EL (cell line): ENCODE results near the gene FRMD1.
"Not testable (repeated sequence)": the region's sequence is repeated elsewhere in the genome, so short reads cannot be mapped to it uniquely, and the experiment has no call there.

Source experiments
- DNase-seq: peaks from one replicate; pipeline ENCODE4 v3.0.0-alpha.2; 2016

Gene FRMD1

DNA sequence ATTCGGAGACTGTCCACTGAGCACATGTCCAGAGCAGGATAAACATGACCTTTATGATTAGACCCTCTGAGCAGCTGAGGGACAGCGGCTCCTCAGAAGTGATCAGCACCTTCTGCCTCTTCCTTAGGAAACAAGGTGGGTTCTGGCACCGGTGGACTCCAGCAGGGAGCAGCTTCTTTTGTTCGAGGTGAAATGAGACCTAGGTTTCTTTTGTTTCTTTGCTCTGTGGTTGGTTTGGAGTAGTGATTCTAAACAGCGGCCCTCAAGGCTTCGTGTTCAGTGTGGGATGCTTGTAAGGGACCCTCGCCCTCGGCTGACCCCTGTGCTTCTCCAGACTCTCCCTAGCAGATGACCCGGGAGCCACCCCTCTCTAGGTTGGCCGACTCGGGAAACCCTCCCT, 14.6 kb upstream of the FRMD1 start:
- no peak for DNase-seq

DNA sequence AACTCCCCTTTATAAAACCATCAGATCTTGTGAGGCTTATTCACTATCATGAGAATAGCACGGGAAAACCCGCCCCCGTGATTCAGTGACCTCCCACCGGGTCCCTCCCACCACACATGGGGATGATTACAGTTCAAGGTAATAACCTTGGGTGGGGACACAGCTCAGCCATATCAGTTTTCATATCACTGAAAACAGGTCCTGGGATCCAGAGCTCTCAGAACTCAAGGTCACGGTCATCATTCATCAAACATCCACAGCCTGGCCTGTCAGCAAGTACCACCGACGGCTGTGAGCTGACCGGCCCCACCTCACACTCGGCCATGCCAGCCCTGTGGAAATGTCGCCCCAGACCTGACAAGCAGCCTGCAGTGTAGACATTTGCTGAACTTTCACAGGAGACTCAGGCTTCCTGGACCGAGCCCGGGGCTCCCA, 14.1 kb upstream of the FRMD1 start:
- DNase-seq, result no peak

DNA sequence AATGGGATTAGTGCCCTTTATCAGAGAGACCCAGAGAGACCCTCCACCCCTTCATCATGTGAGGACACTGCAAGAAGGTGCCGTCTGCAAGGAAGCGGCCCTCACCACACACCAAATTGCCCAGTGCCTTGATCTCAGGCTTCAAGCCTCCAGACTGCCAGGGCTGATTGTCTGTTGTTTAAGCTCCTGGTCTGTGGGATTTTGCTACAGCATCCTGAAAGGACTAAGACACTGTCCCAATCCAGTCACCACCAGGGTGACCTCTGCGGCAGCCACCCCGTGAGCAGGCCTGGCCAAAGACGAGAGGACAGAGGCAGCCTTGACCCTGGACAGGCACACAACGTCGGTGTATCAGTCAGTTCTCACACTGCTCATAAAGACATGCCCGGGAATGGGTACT, 13.5 kb upstream of the FRMD1 start:
- DNase-seq, result no peak

DNA sequence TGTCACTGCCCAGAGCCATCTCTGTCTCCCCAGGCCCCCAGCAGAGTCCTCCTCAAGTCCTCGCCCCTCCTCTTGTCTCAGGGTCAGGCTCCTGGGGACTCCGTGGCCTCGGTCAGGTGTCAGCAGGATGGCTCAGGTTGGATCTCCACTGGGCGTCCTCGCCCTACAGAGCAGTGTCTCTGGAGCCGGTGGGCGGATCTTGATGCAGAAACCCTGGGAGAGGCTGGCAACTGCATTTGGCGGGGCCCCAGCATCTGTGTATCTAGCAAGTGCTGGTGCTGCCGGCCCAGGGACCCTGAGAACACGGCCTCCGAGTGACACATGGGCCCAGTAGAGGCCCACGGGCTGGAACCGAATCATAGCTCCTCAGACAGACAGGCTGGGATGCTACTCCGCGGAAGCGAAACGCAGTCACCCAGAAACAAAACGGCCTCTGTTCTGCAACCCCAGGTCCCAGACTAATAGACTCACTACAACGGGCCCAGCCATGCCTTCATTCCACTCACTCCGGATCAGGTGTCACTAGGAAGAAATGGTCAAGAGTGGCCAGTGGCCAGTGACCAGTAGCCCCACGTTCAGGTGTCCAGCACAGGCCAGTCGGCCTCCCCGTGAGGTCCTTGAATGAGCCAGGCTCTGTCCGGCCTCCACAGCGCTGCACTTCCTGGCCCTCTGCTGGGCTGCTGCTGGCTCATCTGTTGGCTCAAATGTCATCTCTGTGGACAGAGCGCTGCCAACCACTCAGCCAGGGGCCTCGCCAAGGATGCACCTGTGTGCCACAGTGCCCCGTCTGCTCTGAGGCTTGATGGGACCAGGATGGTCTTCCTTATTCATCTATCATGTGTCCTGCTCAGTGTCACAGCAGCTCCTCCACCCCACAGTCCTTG, 12.6 kb upstream of the FRMD1 start:
- no peak for DNase-seq

DNA sequence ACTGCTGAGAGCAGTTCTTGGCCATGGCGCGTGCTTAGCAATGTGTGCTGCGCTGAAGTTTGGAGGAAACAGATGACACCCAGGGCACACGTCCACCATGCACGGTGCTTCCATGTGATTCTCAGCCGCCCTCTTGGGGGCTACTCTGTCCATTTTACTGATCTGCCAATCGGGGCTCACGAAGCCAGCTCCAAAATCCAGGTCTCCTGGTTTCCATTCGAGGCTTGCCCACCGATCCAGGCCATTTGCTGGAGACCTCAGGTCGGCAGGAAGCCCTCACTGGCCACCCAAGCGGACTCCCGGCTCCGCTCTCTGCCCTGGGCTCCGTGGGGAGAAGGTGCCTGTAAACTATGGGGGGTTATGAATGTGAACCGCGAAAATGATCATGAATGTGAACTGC, 11.7 kb upstream of the FRMD1 start:
- DNase-seq, result no peak

DNA sequence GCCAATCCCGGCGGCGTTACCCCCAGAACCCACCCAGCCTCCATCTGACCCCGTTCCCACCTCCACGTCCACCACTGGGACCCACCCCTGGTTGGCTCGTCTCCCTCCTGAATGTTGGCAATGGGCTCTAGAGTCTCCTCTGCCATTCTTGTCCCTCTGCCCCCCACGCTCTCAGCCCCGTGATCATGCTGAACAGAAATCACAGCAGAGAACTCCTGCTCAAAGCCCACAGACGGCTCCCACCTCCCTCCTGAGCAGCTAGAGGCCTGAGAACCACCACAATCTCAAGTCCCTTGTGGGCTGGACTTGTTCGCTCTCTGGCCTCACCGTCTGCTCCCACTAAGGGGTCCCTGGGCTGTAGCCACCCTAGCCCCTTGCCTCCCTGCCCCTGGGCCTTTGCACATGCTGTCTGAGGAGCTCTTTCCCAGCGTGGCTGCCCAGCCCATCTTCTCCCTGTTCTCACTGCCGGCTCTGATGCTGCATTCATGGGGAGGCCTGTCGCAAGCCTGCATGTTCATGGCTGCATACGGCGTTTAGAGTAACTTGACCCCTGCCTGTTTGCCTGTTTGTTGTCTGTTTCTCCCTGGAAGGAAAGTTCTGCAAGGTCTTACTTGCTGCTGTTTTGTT, 11.2 kb upstream of the FRMD1 start:
- no peak for DNase-seq

DNA sequence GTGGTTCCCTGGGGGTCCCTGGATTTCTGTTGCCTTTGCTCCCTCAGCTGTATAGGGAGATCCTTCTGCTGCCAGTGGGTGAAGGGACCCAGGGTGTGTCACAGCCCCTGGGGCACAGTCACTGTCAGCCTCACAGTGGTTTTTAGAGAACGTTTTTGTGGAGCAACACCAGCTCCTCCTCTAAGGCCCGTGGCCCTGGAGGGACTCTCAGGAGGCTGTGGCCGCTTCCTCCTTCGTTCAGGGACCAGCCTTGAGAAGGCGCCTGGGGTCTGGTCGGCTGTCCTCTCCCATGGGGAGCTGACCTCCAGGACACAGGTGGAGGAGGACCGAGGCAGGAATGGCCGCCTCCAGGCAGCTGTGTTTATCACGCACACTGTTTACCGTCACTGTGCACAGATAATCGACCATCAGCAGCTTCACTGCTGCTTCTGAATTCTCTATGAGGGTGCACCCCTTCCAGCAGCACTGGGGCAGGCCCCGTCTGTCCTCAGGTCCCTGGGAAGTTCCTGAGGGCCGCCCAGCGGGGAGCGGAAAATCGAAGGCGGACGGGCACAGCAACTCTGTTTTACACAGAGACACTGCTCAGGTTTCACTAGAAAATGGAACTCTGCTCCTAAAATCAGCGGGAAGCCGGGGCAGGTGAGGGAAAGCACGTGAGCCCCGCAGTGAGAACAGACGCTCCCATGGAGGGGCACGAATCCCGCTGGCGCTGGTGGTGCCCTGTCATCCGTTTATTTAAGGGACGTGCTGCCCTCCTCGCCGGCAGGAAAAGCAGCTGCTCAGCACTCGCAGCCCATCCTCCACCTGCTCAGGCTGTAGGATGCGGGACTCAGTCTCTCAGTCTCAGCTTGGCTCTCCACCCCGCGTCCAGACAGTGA, 10.4 kb upstream of the FRMD1 start:
- DNase-seq, result no peak

DNA sequence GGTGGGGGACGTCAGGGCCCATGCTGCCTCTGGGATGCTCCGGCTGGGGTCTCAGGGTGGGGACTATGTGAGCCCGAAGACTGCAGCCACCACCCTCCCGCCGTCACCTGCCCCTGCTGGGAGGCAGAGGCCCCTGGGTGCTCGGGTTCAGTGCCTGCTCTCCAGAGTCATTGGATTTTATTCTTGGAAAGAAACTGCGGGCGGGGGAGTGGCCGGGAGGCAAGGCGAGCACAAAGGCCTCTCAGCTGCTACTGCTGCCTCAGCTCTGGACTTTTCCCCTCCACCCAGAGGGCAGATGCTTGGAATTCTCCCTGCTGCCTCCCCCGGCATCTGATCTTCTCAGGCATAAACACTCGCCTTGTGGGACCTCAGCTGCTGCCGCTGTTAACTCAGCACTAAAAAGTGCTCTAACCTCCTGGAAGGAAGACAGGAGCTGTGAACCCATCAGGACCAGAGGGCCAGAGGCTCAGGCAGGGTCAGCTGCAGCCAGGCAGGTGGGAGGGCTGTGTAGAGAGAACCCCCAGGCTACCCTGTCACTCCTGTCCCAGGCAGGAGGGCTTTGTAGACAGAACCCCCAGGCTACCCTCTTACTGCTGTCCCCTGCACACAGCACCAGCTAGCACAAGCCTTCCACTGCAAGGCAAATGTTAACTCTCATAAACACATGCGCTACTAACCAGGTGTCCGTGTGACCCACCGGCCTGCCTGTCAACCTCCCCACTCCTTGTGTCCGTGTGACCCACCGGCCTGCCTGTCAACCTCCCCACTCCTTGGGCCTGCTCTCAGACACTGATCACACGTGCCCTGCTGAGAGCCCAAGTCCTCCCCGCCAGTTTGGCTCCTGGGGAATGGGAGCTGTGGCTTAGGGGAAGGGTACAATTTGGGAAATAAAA, 9.4 kb upstream of the FRMD1 start:
- peak; percentile 37 for DNase-seq

DNA sequence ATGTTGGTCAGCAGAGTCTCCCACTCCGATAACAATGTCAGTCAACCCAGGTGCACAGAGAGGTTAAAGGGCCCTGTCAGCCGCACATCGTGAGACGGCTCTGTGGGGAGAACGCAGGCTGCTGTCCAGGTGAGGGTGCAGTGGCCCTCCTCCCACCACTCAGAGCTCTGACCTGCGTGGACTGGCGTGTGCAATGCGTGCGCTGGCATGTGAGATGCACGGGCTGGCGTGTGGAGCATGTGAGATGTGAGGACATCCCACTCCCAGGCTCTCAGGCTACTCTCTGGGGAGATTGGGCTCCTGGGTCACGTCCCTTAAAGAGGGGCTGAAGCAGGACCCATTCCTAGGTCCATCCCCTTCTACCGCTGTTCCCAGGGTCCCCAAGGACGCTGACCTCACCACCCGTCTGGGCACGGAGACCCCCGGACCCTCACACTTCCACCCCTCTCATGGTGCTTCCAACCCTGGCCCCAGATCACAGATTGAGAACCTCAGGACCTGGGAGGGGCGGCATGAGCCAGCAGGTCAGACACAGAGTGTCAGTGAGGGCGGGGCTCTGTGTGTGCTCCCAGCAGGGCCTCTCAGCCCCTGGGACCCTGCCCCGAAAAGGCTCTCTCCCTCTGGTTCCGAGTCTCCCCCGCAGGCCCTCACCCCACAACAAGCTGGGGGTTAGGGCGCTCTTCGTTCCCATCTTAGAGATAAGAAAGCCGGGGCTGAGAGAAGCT, 8.6 kb upstream of the FRMD1 start:
- DNase-seq, result no peak

DNA sequence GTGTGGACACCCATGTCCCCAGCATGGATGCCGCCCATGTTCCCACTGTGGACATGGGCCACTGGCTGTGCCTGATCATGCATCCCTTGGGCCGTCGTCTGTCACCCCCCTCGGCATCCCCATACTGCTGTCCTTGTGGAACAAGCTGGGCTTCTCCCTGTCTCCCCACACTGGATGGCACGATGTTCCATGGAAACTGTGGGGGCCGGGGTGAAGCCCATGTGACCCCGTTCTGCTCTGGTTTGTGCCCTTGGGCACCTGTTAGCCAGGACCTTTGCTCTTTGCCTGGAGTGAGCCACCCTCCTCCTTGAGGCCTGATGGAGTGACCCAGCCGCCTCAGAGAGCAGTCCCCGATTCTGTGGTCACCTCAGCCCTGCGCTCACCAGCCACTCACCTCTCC, 7.6 kb upstream of the FRMD1 start:
- DNase-seq, result no peak

DNA sequence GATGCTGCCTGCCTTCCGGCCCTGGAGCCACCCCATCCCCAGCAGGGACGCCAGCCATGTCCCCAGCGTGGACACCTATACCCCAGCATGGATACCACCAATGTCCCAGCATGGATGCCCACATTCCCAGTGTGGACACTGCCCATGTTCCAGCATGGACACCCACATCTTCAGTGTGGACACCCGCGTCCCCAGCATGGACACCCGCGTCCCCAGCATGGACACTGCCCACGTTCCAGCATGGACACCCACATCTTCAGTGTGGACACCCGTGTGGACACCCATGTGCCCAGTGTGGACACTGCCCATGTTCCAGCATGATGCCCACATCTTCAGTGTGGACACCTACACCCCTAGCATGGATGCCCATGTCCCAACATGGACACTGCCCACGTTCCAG, 7.1 kb upstream of the FRMD1 start:
- no peak for DNase-seq

DNA sequence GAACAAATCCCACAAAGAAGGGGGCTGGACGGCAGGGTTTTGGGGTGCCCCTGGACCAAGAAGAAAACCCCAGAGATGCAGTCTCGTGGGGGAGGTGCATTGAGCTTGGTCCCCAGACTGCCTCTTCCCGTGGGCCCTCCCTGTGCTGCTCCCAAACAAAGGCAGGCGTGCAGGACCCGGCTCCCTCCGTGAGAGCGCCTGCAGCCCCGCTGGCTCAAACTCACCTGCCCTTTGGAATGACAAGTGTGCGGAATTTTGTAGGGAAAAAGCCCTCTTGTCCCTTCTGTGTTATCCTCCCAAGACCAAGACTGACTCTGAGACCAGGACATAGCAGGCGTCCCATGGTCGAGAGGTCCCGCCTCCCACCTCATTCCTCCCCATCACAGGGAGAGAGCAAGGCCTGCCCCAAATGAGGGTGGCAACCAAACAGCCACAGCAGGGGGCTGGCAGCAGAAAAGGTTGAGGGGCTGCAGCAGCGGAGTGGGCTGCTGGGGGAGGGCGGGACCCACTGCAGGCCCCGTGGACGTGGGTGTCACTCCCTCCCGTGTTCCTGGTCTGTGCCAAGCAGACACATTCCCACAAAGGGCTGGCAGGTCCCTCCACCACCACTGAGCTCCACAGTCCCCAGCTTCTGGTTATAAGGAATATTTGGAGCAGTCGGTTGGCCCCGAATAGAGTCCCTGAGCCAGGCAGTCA, 5.6 kb upstream of the FRMD1 start:
- DNase-seq, result no peak

DNA sequence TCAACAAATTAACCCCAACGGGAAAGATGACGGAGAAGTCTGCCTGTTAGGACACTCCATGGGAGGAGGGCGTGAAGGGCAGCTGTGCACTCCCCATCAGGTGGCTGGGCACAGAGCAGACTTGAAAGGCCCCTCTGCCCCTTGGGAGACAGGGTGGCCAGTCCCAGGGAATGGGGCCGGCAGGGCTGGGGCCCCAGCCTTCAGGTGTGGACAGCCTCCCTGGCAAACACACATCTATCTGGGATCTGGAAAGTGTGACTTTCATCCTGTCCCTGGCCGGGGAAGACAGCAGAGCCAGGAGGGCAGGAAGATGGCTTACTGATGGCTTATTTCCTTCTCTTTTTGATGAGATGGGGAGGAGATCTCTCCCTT, 4.5 kb upstream of the FRMD1 start:
- no peak for DNase-seq

DNA sequence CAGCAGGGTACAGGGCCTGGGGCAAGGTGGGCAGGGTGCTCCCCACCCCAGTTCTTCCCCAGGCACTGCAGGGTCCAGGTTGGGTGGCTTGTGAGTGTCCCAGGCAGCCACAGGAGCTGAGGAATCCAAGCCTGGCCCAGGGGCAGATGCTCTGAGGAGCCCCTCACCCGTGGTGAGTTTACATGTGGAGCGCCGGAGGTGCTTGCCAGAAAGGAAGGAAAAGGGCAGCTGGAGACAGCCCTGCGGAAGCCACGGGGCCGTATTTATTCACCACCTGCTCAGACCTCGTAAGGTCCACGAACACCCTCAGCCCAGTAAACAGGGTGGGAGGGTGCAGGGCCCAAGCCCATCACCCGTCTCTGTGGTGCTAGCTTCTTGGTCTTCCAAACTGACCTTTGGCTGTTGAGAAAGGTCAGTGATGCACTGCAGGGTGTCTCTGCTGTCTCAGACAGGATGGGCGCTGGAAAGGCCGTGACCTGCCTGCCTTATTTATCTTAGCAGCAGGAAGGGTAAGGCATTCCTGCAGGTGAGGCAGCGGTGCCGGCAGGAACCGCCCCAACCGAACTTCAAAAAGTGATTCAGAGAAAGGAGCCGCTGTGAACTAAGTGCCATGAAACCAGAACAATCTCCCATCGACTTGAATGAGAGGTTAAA, 4.0 kb upstream of the FRMD1 start:
- DNase-seq, result no peak

DNA sequence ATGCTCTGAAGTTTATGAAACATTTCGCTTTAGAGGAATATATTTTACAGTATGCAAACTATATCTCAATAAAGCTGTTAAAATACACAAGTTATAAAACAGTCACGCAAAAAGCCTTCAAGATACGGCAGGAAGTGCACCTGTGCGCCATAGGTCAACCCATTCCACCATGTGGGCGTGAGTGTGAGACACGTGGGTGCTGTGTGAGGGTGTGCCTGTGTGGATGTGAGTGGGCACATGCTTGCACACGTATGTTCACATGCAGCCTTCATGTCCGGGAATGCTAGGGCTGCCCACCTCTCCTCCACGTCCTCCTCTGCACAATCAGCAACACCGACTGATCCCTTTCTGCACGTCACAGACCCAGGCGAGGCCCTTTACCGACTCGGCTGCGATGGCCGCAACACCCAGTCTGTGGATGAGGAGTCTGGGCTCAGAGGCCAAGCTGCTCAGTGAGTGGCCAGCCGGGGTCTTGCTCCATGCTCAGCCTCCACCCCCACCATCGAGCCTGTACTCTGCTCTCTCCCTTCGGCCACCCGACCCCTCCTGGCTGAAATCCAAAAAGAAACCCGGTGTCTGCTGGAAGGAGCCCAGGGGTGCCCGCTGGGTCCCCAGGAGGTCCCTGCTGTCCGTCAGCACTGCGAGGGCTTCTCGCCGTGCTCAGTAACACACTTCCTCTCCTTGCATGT, 3.0 kb upstream of the FRMD1 start:
- DNase-seq, result no peak

DNA sequence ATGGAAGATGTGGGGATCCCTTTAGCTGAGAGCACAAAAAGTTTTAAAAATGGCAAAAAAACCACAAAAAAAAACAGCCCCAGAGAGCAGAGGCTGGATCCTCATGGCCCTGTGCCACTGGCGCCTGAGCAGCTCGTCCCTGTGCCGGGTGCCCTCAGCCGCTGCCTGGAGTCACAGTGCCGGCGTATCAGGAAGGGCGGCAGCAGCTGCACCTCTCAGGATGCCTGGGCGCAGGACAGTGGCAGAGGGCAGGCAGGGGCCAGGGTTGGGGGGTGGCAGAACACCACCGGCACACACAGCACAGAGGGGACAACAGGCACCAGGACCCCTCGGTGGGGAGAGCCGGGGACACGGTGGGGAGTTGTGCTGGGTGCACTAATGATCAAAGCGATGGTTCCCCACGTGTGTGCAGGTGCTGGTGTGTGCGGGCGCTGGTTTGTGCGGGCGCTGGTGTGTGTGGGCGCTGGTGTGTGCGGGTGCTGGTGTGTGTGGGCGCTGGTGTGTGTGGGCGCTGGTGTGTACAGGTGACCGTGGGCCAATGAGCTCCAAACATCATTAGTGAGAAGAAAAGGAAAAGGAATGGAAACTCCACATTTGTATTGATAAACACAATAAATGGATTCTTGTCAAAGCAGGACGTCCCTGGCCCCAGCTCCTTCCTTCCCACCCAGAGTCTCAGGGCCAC, 1.5 kb upstream of the FRMD1 start:
- DNase-seq, result no peak

DNA sequence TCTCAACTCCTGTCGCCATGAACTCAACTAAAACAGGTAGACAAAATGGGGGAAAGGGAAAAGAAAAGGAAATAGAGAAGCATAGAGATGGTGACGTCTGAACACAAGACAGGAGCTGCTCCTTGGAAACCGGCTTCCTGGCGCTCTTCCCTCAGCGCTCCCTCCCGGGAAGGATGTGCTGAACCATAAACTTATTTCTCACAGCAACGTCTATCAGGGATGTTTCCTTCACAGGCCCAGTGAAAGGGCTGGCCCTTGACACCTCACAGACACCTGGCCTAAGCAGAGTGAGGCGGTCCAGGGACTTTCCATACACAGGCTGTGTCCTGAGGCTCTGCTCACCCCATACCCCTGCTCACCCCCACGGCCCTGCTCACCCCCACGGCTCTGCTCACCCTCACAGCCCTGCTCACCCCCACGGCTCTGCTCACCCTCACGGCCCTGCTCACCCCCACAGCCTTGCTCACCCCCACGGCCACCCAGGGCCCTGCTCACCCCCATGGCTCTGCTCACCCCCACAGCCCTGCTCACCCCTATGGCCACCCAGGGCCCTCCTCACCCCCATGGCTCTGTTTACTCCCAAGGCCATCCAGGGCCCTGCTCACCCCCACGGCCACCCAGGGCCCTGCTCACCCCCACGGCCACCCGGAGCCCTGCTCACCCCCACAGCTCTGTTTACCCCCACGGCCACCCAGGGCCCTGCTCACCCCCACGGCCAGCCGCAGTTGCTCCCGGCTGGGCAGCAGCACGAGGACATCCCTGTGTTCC, 653 bp downstream of the FRMD1 start:
- DNase-seq, result no peak

DNA sequence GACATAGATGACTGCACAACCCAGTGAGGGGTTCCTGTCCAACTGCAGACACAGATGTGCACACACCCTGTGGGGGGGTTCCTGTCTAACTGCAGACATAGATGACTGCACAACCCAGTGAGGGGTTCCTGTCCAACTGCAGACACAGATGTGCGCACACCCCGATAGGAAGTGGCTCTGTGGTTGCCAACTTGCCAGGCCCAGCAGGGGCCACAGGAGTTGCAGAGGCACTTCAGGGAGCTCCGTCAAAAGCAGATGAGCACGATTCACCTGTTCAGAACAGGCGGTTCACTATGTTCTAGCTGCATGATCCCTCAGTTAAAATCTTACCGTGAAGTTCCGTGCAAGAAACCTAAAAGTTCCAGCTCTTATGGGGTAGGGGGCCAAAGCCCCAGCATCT, 1.6 kb downstream of the FRMD1 start:
- DNase-seq, result not testable (repeated sequence)

DNA sequence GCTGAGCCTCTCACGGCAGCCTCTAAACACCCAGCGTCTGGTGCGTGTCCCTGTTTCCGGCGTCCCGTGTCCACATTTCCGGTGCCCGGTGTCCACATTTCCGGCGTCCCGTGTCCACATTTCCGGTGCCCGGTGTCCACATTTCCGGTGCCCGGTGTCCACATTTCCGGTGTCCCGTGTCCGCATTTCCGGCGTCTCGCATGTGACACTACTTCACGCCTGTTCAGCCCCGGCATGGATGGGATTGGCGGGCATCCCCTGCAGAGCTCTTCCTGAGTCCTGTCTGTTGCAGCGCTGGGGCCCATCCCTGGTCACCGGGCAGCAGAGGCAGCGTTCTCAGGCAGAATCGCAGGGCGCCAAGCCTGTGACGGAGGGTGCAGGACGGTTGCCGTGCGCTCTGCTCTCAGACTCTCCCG, 3.2 kb downstream of the FRMD1 start:
- DNase-seq, result no peak
